Mucosa of rectum (tissue), 2 donors: ENCODE results near the gene DNAJB6.

Experiments used
- H3K27ac ChIP-seq, 2 donors: one replicate each; pipeline ENCODE4 v1.7.0; 2013; ENCODE audit warnings: inconsistent platforms in 2 of 2, low read depth in 2 of 2, low read length in 2 of 2
- H3K27me3 ChIP-seq, 2 donors: one replicate each; pipeline ENCODE4 v1.7.0; 2013; ENCODE audit warnings: low read length in 2 of 2; ENCODE audit not compliant: control insufficient read depth in 2 of 2, insufficient read depth in 2 of 2
- H3K36me3 ChIP-seq, 2 donors: one replicate each; pipeline ENCODE4 v1.7.0; 2013; ENCODE audit warnings: low read length in 2 of 2; ENCODE audit not compliant: control insufficient read depth in 2 of 2, insufficient read depth in 2 of 2
- H3K4me1 ChIP-seq, 2 donors: one replicate each; pipeline ENCODE4 v1.7.0; 2013; ENCODE audit warnings: low read length in 2 of 2, mild to moderate bottlenecking in 1 of 2; ENCODE audit not compliant: control insufficient read depth in 2 of 2, insufficient read depth in 2 of 2
- H3K4me3 ChIP-seq, 2 donors: one replicate each; pipeline ENCODE4 v1.7.0; 2013; ENCODE audit warnings: low read length in 2 of 2
- H3K9ac ChIP-seq, 2 donors: one replicate each; pipeline ENCODE4 v1.7.0; 2013; ENCODE audit warnings: low read length in 2 of 2, low read depth in 1 of 2, mild to moderate bottlenecking in 1 of 2
- H3K9me3 ChIP-seq, 2 donors: one replicate each; pipeline ENCODE4 v1.7.0; 2013; ENCODE audit warnings: low read length in 2 of 2; ENCODE audit not compliant: control insufficient read depth in 2 of 2
- donor health status: healthy.
- donor health status: Normal muscosa, but diverticular disease.

The DNAJB6 gene

GRCh38 chr7:157409149-157409752, 72.4 kb downstream of the DNAJB6 start:
- no peaks in the 10 kb centered on the region for H3K9me3 ChIP-seq
- H3K27me3 ChIP-seq, result no peaks in the 10 kb centered on the region
- peaks cover 13 to 23% of the 10 kb centered on the region in 2 donors for H3K36me3 ChIP-seq
- no peak overlapping the region for H3K9ac ChIP-seq
- no peaks in the 10 kb centered on the region for H3K4me1 ChIP-seq
- H3K27ac ChIP-seq, result no peak overlapping the region
- H3K4me3 ChIP-seq, result no peak overlapping the region

GRCh38 chr7:157409753-157410727, 73.2 kb downstream of the DNAJB6 start:
- Histone ChIP-seq H3K27me3 (no peaks in the 10 kb centered on the region), H3K27ac (no peak overlapping the region), H3K9ac (no peak overlapping the region), H3K9me3 (no peaks in the 10 kb centered on the region), H3K4me3 (no peak overlapping the region), H3K36me3 (peaks cover 13 to 28% of the 10 kb centered on the region in 2 donors), H3K4me1 (no peaks in the 10 kb centered on the region)

- Histone ChIP-seq H3K27ac (no peak overlapping the region), H3K36me3 (peaks cover 15 to 27% of the 10 kb centered on the region in 2 donors), H3K4me1 (no peaks in the 10 kb centered on the region), H3K4me3 (no peak overlapping the region), H3K9me3 (no peaks in the 10 kb centered on the region), H3K27me3 (no peaks in the 10 kb centered on the region), H3K9ac (no peak overlapping the region)
These were observed 74.2 kb downstream of the DNAJB6 start for GRCh38 chr7:157410831-157411556.

- Histone ChIP-seq H3K27me3 (no peaks in the 10 kb centered on the region), H3K9ac (no peak overlapping the region), H3K9me3 (no peaks in the 10 kb centered on the region), H3K4me3 (no peak overlapping the region), H3K36me3 (peaks cover 20 to 30% of the 10 kb centered on the region in 2 donors), H3K4me1 (no peaks in the 10 kb centered on the region), H3K27ac (no peak overlapping the region)
These were observed 74.8 kb downstream of the DNAJB6 start for GRCh38 chr7:157411580-157411979.

- no peaks in the 10 kb centered on the region for H3K4me1 ChIP-seq
- peaks cover 24 to 35% of the 10 kb centered on the region in 2 donors for H3K36me3 ChIP-seq
- no peak overlapping the region for H3K9ac ChIP-seq
- H3K9me3 ChIP-seq, result no peaks in the 10 kb centered on the region
- H3K4me3 ChIP-seq, result no peak overlapping the region
- H3K27ac ChIP-seq, result no peak overlapping the region
- H3K27me3 ChIP-seq, result no peaks in the 10 kb centered on the region
These were observed 75.2 kb downstream of the DNAJB6 start for GRCh38 chr7:157412021-157412443.

GRCh38 chr7:157412491-157413180, 75.8 kb downstream of the DNAJB6 start:
- peaks cover 22 to 36% of the 10 kb centered on the region in 2 donors for H3K36me3 ChIP-seq
- no peaks in the 10 kb centered on the region for H3K4me1 ChIP-seq
- no peak overlapping the region for H3K4me3 ChIP-seq
- no peak overlapping the region for H3K9ac ChIP-seq
- H3K9me3 ChIP-seq, result no peaks in the 10 kb centered on the region
- no peak overlapping the region for H3K27ac ChIP-seq
- no peaks in the 10 kb centered on the region for H3K27me3 ChIP-seq

GRCh38 chr7:157413881-157414701, 77.3 kb downstream of the DNAJB6 start:
- Histone ChIP-seq H3K36me3 (peaks cover 22 to 39% of the 10 kb centered on the region in 2 donors), H3K9ac (no peak overlapping the region), H3K27ac (no peak overlapping the region), H3K4me1 (no peaks in the 10 kb centered on the region), H3K4me3 (no peak overlapping the region), H3K27me3 (no peaks in the 10 kb centered on the region), H3K9me3 (no peaks in the 10 kb centered on the region)

GRCh38 chr7:157414702-157415096, 77.9 kb downstream of the DNAJB6 start:
- Histone ChIP-seq H3K4me1 (no peaks in the 10 kb centered on the region), H3K36me3 (peaks cover 21 to 35% of the 10 kb centered on the region in 2 donors), H3K9ac (no peak overlapping the region), H3K4me3 (no peak overlapping the region), H3K27ac (no peak overlapping the region), H3K9me3 (no peaks in the 10 kb centered on the region), H3K27me3 (no peaks in the 10 kb centered on the region)

- Histone ChIP-seq H3K4me3 (no peak overlapping the region), H3K9me3 (no peaks in the 10 kb centered on the region), H3K36me3 (peaks cover 16 to 29% of the 10 kb centered on the region in 2 donors), H3K27ac (no peak overlapping the region), H3K27me3 (no peaks in the 10 kb centered on the region), H3K4me1 (no peaks in the 10 kb centered on the region), H3K9ac (no peak overlapping the region)
These were observed 78.7 kb downstream of the DNAJB6 start for GRCh38 chr7:157415486-157415885.
